ENCODE data around the gene CD14. TPM values are rescaled to one million over a fixed set of nuclear protein-coding genes. Genes with fewer than 3 reads are reported as not detected.
A peak's percentile ranks its signal among the peaks of the same experiment; 100 is the strongest.
"Not testable (repeated sequence)": the region's sequence is repeated elsewhere in the genome, so short reads cannot be mapped to it uniquely, and the experiment has no call there.

The CD14 gene
- total RNA-seq, 2 experiments from 2014 or later, result 0.42 to 0.45 TPM

DNA sequence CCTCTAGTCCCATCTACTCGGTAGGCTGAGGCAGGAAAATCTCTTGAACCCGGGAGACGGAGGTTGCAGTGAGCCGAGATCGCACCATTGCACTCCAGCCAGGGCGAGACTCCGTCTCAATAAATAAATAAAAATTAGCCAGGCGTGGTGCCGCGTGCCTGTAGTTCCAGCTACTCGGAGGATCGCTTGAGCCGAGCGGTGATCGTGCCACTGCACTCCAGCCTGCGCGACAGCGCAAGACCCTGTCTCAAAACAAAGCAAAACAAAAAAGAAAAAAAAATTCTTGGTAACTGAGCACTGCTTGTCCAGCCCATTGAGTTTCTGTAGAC is 31.0 kb upstream of the CD14 start:
- H3K27ac Mint-ChIP-seq, result peak overlapping the region; percentile 96
- peaks cover 75% of the 10 kb centered on the region for H3K36me3 Mint-ChIP-seq (ENCODE audit: low read depth)
- no peaks in the 10 kb centered on the region for H3K9me3 Mint-ChIP-seq (ENCODE audit: insufficient read depth)
- ChIA-PET POLR2A (interaction anchor here (0.9 to 5.8 kb wide), 8 partner anchors 11 to 117 kb away, joined by 3 to 44 read pairs (median 4); partner anchors contain the start of genes EIF4EBP3, HARS1, HARS2 and IK), CTCF (interaction anchor here (3.1 kb wide), 1 partner anchor 17 kb away, joined by 13 read pairs; the partner anchor contains the start of genes IK and NDUFA2)
- DNase-seq, result no peak
- peak overlapping the region; percentile 98 for H3K4me3 Mint-ChIP-seq
- no peak for ATAC-seq
- peaks cover 35% of the 10 kb centered on the region for H3K4me1 Mint-ChIP-seq (ENCODE audit: low read depth)
- no peaks in the 10 kb centered on the region for H3K27me3 Mint-ChIP-seq (ENCODE audit: low read depth)

DNA sequence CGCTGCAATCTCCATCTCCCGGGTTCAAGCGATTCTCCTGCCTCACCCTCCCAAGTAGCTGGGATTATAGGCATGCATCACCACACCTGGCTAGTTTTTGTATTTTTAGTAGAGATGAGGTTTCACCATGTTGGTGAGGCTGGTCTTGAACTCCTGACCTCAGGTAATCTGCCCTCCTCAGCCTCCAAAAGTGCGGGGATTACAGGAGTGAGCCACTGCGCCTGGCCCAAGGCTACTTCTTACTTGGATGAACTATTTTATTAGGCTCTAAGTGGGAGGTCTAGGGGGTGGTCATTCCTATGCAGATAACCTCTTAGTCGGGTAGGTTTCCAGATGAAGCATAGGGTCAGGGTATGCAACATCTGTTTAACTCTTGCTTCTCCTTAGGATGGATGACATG is 27.4 kb upstream of the CD14 start:
- POLR2A ChIA-PET; H3K27me3 Mint-ChIP-seq (ENCODE audit: low read depth); H3K27ac Mint-ChIP-seq; CTCF ChIA-PET; H3K9me3 Mint-ChIP-seq (ENCODE audit: insufficient read depth); DNase-seq; H3K4me3 Mint-ChIP-seq; ATAC-seq: not testable (repeated sequence)
- peaks cover 71% of the 10 kb centered on the region for H3K36me3 Mint-ChIP-seq (ENCODE audit: low read depth)
- H3K4me1 Mint-ChIP-seq (ENCODE audit: low read depth), result peaks cover 12% of the 10 kb centered on the region

DNA sequence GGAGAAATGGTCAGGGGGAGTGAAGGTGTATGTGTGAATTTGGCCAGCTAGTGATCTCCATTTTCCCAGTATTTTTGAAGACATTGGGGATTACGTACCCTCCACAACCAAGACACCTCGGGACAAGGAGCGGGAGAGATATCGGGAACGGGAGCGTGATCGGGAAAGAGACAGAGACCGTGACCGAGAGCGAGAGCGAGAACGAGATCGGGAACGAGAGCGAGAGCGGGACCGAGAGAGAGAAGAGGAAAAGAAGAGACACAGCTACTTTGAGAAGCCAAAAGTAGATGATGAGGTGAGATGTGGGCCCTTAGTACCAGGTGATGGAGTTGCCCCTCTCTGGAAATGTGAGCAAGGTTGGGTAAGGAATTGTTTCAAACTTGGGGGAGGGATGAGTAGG is 25.9 kb upstream of the CD14 start:
- DNase-seq (no peak), ATAC-seq (no peak)
- CTCF ChIA-PET, result no interaction called here
- Mint-ChIP-seq H3K9me3 (ENCODE audit: insufficient read depth) (no peaks in the 10 kb centered on the region), H3K36me3 (ENCODE audit: low read depth) (peaks cover 82% of the 10 kb centered on the region), H3K4me3 (no peak overlapping the region), H3K27me3 (ENCODE audit: low read depth) (no peaks in the 10 kb centered on the region), H3K4me1 (ENCODE audit: low read depth) (peaks cover 4% of the 10 kb centered on the region), H3K27ac (no peak overlapping the region)
- POLR2A ChIA-PET, result interaction anchor here (1.3 kb wide), 1 partner anchor 11 kb away, joined by 5 read pairs; the partner anchor contains the start of genes IK and NDUFA2

DNA sequence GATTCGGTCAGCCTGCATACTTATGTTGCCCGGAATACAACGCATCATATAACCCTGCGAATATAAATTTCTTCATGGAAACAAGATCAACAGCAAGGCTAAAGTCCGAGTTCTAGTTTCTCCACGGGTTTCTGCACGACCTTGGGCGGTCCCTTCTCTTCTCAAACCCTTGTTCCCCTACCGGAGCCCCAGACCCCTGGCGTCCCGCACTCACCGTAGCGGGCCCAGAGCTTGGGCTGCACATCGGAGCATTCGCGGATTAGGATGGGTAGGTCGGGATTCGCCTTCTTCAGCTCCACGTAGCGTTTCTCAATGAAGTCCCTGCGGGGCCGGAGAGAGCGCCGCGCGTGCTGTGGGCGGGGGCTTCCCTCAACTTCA is 14.1 kb upstream of the CD14 start:
- no peaks in the 10 kb centered on the region for H3K27me3 Mint-ChIP-seq (ENCODE audit: low read depth)
- H3K36me3 Mint-ChIP-seq (ENCODE audit: low read depth), result peaks cover 44% of the 10 kb centered on the region
- DNase-seq (no peak), ATAC-seq (peak; percentile 33)
- POLR2A ChIA-PET, result interaction anchor here (0.8 to 2.7 kb wide), 18 partner anchors 8 to 245 kb away, joined by 3 to 44 read pairs (median 8); partner anchors contain the start of genes ANKHD1, APBB3, EIF4EBP3 and HARS1
- peaks cover 33% of the 10 kb centered on the region for H3K4me1 Mint-ChIP-seq (ENCODE audit: low read depth)
- no peaks in the 10 kb centered on the region for H3K9me3 Mint-ChIP-seq (ENCODE audit: insufficient read depth)
- H3K27ac Mint-ChIP-seq, result peak overlapping the region; percentile 98
- H3K4me3 Mint-ChIP-seq, result peak overlapping the region; percentile 96
- CTCF ChIA-PET, result interaction anchor here (0.6 to 2.5 kb wide), 18 partner anchors 8 to 917 kb away, joined by 3 to 16 read pairs (median 4); partner anchors contain the start of genes APBB3, CD14, EIF4EBP3 and TMCO6

DNA sequence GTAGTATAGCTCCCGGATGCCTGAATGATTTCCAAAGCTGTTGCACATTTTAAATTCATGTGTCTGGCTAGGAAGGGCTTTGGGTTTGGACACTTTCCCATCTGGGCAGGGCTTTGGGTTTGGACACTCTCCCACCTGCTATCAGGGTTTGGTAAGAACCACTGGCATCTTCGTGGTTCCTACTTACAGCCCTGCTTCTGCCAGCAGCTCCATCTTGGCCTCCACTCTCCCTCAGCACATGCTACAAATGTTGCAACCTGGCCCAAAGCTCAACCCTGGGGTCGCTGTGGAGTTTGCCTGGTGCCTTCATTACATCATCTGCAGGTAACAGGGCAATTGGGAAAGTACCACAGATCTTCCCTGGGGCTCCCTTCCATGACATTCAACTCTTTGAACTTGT is 9.7 kb upstream of the CD14 start:
- peaks cover 55% of the 10 kb centered on the region for H3K4me1 Mint-ChIP-seq (ENCODE audit: low read depth)
- DNase-seq, result no peak
- no peaks in the 10 kb centered on the region for H3K27me3 Mint-ChIP-seq (ENCODE audit: low read depth)
- ChIA-PET POLR2A (interaction anchor here (0.9 to 2.8 kb wide), 4 partner anchors 48 to 243 kb away, joined by 3 to 9 read pairs (median 4); partner anchors contain the start of genes ANKHD1, HARS1 and HARS2), CTCF (no interaction called here)
- H3K36me3 Mint-ChIP-seq (ENCODE audit: low read depth), result peaks cover 44% of the 10 kb centered on the region
- no peak for ATAC-seq
- H3K27ac Mint-ChIP-seq, result no peak overlapping the region
- H3K4me3 Mint-ChIP-seq, result no peak overlapping the region
- H3K9me3 Mint-ChIP-seq (ENCODE audit: insufficient read depth), result no peaks in the 10 kb centered on the region

DNA sequence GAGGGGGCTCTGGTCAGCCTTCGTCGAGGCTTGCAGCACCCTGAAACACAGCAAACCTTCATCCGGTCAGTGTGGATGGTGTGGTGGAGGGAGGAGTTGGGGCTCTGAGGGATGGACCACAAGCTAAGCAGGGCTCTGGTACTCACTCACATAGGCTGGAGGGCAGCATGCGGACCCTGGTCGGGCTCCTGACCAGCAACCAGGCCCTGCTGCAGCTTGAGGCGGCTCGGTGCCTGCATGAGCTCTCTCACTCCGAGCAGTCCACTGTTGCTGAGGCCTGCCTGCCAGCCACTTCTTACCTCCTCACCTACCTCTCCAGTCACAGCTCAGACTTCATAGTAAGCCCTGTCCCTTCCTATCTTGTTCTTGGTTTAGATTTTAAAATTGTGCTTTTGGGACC is 8.7 kb upstream of the CD14 start:
- peaks cover 55% of the 10 kb centered on the region for H3K4me1 Mint-ChIP-seq (ENCODE audit: low read depth)
- no peaks in the 10 kb centered on the region for H3K9me3 Mint-ChIP-seq (ENCODE audit: insufficient read depth)
- CTCF ChIA-PET, result interaction anchor here (0.6 to 1.3 kb wide), 2 partner anchors 86 to 295 kb away, joined by 3 read pairs; partner anchors contain the start of gene HBEGF
- no peak for ATAC-seq
- H3K27ac Mint-ChIP-seq, result no peak overlapping the region
- H3K27me3 Mint-ChIP-seq (ENCODE audit: low read depth), result no peaks in the 10 kb centered on the region
- no peak for DNase-seq
- H3K4me3 Mint-ChIP-seq, result no peak overlapping the region
- peaks cover 42% of the 10 kb centered on the region for H3K36me3 Mint-ChIP-seq (ENCODE audit: low read depth)
- POLR2A ChIA-PET, result interaction anchor here (0.9 to 1.6 kb wide), 3 partner anchors 69 to 242 kb away, joined by 3 to 4 read pairs (median 3); no protein-coding TSS in a partner anchor

DNA sequence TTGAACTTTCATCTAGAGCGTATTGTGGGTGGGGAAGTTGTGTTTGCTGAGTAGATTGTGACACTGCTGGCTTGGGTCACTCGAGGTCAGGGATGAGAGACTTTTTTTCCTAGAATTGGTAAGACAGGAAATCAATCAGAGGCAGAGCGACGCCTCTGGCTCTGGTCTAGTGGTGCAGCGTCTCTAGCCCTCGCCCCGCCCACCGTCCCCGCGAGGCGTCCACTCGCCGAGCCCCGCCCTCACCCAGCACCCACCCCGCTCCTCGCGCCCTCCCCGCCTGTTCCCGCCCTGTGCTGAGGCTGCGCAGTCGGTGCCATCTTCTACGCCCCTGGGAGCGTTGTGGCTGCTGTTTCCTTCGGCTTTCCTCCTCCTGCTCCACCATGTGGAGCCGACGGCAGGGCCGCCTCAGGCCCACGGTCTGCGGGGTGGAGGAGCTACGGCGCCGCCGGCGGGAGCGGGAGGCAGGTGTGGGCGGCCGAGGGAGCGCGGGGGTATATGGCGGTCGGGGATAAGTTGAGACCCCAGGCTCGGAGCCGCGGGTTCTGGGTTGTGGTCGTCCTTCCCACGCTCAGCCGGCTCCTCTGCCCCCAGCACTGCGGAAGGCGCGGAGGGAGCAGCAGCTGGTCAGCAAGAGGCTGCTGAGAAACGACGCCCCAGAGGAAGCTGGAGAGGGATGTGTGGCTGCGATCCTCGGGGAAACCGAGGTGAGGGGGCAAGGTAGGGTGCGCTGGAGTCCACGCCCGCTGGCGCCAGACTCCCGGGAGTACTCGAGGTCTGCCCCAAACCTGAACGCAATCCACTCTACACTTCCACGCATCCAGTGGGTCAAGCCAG is 6.4 kb upstream of the CD14 start, which contains the start of gene TMCO6:
TSS of gene TMCO6 (plus strand) at position 304 of the 834 bp plus-strand sequence. CDS start at position 381, 77 bp downstream.
- CTCF ChIA-PET, result interaction anchor here (0.7 to 2.2 kb wide), 15 partner anchors 8 to 395 kb away, joined by 3 to 16 read pairs (median 3); partner anchors contain the start of genes ANKHD1, EIF4EBP3, IK and NDUFA2
- DNase-seq (peak; percentile 98), ATAC-seq (peak; percentile 95)
- no peaks in the 10 kb centered on the region for H3K9me3 Mint-ChIP-seq (ENCODE audit: insufficient read depth)
- peaks cover 46% of the 10 kb centered on the region for H3K4me1 Mint-ChIP-seq (ENCODE audit: low read depth)
- no peaks in the 10 kb centered on the region for H3K27me3 Mint-ChIP-seq (ENCODE audit: low read depth)
- H3K36me3 Mint-ChIP-seq (ENCODE audit: low read depth), result peaks cover 27% of the 10 kb centered on the region
- POLR2A ChIA-PET, result interaction anchor here (0.6 to 2.0 kb wide), 10 partner anchors 9 to 237 kb away, joined by 3 to 13 read pairs (median 3); partner anchors contain the start of genes EIF4EBP3, IK, NDUFA2 and SLC35A4
- peak within 1 kb of the TSS; percentile 94 for H3K27ac Mint-ChIP-seq
- peak within 1 kb of the TSS; percentile 89 for H3K4me3 Mint-ChIP-seq

DNA sequence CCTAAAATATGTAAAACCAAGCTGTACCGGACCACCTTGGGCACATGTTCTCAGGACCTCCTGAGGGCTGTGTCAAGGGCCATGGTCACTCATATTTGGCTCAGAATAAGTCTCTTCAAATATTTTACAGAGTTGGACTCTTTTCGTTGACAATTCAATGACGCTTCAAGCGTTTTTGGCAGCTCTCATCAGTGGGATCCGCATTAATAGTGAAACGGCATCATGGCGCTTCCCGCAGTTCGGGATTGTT is 5.8 kb upstream of the CD14 start:
- H3K9me3 Mint-ChIP-seq (ENCODE audit: insufficient read depth); ATAC-seq; H3K27me3 Mint-ChIP-seq (ENCODE audit: low read depth); DNase-seq: not testable (repeated sequence)
- ChIA-PET POLR2A (interaction anchor here (0.5 to 2.0 kb wide), 8 partner anchors 9 to 236 kb away, joined by 3 to 13 read pairs (median 4); partner anchors contain the start of genes EIF4EBP3, IK, NDUFA2 and SLC35A4), CTCF (interaction anchor here (0.8 to 2.2 kb wide), 12 partner anchors 9 to 395 kb away, joined by 3 to 16 read pairs (median 4); partner anchors contain the start of genes EIF4EBP3, IK and NDUFA2)
- peak overlapping the region; percentile 89 for H3K4me3 Mint-ChIP-seq
- H3K36me3 Mint-ChIP-seq (ENCODE audit: low read depth), result peaks cover 21% of the 10 kb centered on the region
- H3K27ac Mint-ChIP-seq, result peak overlapping the region; percentile 94
- H3K4me1 Mint-ChIP-seq (ENCODE audit: low read depth), result peaks cover 49% of the 10 kb centered on the region

DNA sequence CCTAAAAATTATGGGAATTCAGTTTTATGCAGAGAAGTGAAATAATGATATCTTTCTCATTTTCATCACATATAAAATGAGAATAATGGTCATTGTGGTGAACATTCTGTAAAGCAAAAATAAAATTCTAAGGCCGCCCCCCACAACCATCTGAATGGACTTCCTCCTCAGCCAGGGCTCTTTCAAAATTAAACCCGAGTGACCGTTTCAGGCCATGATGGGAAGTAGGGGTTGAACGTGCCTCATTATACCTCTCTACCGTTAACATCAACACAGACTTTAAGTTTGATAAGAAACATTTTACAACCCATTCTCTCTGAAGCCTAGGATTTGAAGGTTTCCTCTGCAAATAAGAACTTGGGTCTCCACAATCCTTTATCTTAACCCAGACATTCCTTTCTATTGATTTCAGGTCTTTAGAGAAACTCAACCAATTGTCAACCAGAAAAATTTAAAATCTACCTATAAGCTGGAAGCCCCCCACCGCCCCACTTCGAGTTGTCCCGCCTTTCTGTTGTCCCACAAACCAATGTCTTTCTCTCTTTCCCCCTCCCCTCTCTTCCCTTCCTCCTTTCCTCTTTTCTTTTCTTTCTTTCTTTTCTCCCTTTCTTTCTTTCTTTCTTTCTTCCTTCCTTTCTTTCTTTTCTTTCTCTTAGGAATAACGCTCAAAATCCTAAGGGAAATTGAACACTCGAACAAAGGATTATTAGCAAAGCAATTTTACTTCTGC is 4.6 kb upstream of the CD14 start:
- no peak for ATAC-seq
- ChIA-PET CTCF (interaction anchor here (1.3 to 2.2 kb wide), 4 partner anchors 68 to 264 kb away, joined by 3 to 10 read pairs (median 6); no protein-coding TSS in a partner anchor), POLR2A (no interaction called here)
- peaks cover 7% of the 10 kb centered on the region for H3K27me3 Mint-ChIP-seq (ENCODE audit: low read depth)
- no peak overlapping the region for H3K4me3 Mint-ChIP-seq
- peaks cover 20% of the 10 kb centered on the region for H3K36me3 Mint-ChIP-seq (ENCODE audit: low read depth)
- peaks cover 56% of the 10 kb centered on the region for H3K4me1 Mint-ChIP-seq (ENCODE audit: low read depth)
- DNase-seq, result no peak
- no peaks in the 10 kb centered on the region for H3K9me3 Mint-ChIP-seq (ENCODE audit: insufficient read depth)
- H3K27ac Mint-ChIP-seq, result no peak overlapping the region

DNA sequence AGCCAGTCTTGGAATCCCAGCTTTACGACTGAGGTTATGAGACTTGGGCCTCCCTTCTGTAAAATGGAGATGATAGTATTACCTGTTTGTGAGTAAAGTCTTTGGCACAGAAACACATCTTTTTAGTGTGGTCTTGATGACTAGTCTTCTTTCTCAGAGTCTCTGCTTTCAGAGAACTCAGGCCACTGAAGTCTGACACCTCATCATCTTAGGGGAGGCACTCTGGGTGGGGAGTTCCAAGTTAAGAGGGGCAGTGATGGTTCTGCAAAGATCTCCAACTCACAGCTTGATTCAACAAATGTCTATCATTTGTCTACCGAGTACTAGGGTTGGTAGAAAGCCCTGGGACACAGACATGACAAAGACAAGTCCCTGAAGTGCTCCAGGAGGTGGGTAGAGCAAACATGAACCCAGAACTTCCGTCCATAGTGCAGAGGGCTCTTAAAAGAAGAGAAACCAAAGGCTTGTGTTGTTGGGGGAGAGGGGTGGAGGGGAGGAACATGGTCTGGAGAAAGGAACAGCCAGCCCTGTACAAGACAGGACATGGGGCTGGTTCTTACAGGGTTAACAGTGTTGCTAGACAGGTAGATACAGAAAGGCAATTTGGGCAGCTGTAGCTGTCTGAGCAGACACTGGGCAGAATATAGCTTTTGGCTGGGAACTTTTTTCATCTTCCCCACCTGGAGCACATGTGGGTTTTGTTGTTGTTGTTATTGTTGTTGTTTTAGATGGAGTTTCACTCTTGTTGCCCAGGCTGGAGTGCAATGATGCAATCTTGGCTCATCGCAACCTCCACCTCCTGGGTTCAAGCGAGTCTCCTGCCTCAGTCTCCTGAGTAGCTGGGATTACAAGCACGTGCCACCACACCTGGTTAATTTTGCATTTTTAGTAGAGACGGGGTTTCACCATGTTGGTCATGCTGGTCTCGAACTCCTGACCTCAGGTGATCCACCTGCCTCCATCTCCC is 2.6 kb upstream of the CD14 start:
- Mint-ChIP-seq H3K4me3 (no peak overlapping the region), H3K4me1 (ENCODE audit: low read depth) (peaks cover 51% of the 10 kb centered on the region), H3K36me3 (ENCODE audit: low read depth) (peaks cover 4% of the 10 kb centered on the region), H3K9me3 (ENCODE audit: insufficient read depth) (no peaks in the 10 kb centered on the region), H3K27me3 (ENCODE audit: low read depth) (peaks cover 20% of the 10 kb centered on the region), H3K27ac (no peak overlapping the region)
- ChIA-PET POLR2A (interaction anchor here (0.6 to 2.3 kb wide), 6 partner anchors 12 to 234 kb away, joined by 3 to 12 read pairs (median 5); partner anchors contain the start of genes ANKHD1, EIF4EBP3, IK and NDUFA2), CTCF (interaction anchor here (0.7 to 2.7 kb wide), 27 partner anchors 9 to 396 kb away, joined by 3 to 28 read pairs (median 4); partner anchors contain the start of genes ANKHD1, EIF4EBP3, IK and NDUFA2)
- ATAC-seq (no peak), DNase-seq (no peak)

Measured in activated CD8-positive, alpha-beta T cell treated with anti-CD3 and anti-CD28 coated beads, Interleukin-2, amount 10 ng/mL, durations not matched to agents 7 days and 5 days (primary cell).